MM.1S (cell line): ENCODE data around the gene DUOXA1.

Source experiments
- DNase-seq: peaks from one replicate; pipeline ENCODE4 v3.0.0-alpha.2; 2015
- H2AFZ ChIP-seq: fragments of 300-600 bp; sonication (generic); 2 replicates; pipeline ENCODE4 v1.6.0; 2016; ENCODE audit warnings: antibody characterized with exemption, low read length
- H3F3A ChIP-seq: fragments of 300-600 bp; sonication (generic); 2 replicates; pipeline ENCODE4 v1.6.1; 2016; ENCODE audit warnings: mild to moderate bottlenecking, antibody characterized with exemption, low read length, moderate library complexity, mixed read lengths; ENCODE audit not compliant: insufficient read depth
- H3K27ac ChIP-seq: fragments of 300-600 bp; sonication (generic); 2 replicates; pipeline ENCODE4 v1.5.1; 2016; ENCODE audit warnings: mild to moderate bottlenecking, low read length
- H3K27me3 ChIP-seq: fragments of 300-600 bp; sonication (generic); replicated peaks from 2 replicates; pipeline ENCODE4 v1.6.0; 2016; ENCODE audit warnings: low read length; ENCODE audit not compliant: insufficient read depth
- H3K36me3 ChIP-seq: fragments of 300-600 bp; sonication (generic); replicated peaks from 2 replicates; pipeline ENCODE4 v1.6.1; 2016; ENCODE audit warnings: mild to moderate bottlenecking, low read length, mixed read lengths; ENCODE audit not compliant: insufficient read depth
- H3K4me1 ChIP-seq: fragments of 300-600 bp; sonication (generic); 2 replicates; pipeline ENCODE4 v1.6.1; 2016; ENCODE audit warnings: low read length, mixed read lengths
- H3K4me2 ChIP-seq: fragments of 300-600 bp; sonication (generic); 2 replicates; pipeline ENCODE4 v1.6.0; 2016; ENCODE audit warnings: low read depth, low read length
- H3K4me3 ChIP-seq: fragments of 300-600 bp; sonication (generic); 2 replicates; pipeline ENCODE4 v1.5.1; 2016; ENCODE audit warnings: low read length, mixed read lengths
- H3K79me2 ChIP-seq: fragments of 300-600 bp; sonication (generic); 2 replicates; pipeline ENCODE4 v1.6.1; 2016; ENCODE audit warnings: mixed run types, low read length, mixed read lengths
- H3K9ac ChIP-seq: fragments of 300-600 bp; sonication (generic); 2 replicates; pipeline ENCODE4 v1.6.1; 2016; ENCODE audit warnings: low read length, mixed read lengths
- H3K9me2 ChIP-seq: fragments of 300-600 bp; sonication (generic); replicated peaks from 2 replicates; pipeline ENCODE4 v1.6.1; 2016; ENCODE audit warnings: mild to moderate bottlenecking, low read length, mixed read lengths; ENCODE audit not compliant: insufficient read depth
- H3K9me3 ChIP-seq: fragments of 300-600 bp; sonication (generic); replicated peaks from 2 replicates; pipeline ENCODE4 v1.6.1; 2016; ENCODE audit warnings: mild to moderate bottlenecking, low read length, mixed read lengths; ENCODE audit not compliant: insufficient read depth
- H4K20me1 ChIP-seq: fragments of 300-600 bp; sonication (generic); 2 replicates; pipeline ENCODE4 v1.6.1; 2016; ENCODE audit warnings: mild to moderate bottlenecking, low read length, moderate library complexity, mixed read lengths; ENCODE audit not compliant: insufficient read depth
- EZH2 ChIP-seq: fragments of 300-600 bp; sonication (generic); optimal IDR thresholded peaks from 2 replicates; pipeline ENCODE3; 2017; ENCODE audit warnings: low read depth, mild to moderate bottlenecking, antibody characterized with exemption, low read length, mixed read lengths
- EZH2phosphoT487 ChIP-seq: fragments of 300-600 bp; sonication (generic); IDR thresholded peaks from 2 replicates; pipeline ENCODE4 v1.6.1; 2018; ENCODE audit warnings: antibody characterized with exemption, low read length
- TF ChIP-seq, protein P1 (sequence below): fragments of 300-600 bp; sonication (generic); IDR thresholded peaks from 2 replicates; pipeline ENCODE4 v1.5.1; 2016; ENCODE audit warnings: antibody characterized with exemption, low read length, mixed read lengths

Gene DUOXA1

DNA sequence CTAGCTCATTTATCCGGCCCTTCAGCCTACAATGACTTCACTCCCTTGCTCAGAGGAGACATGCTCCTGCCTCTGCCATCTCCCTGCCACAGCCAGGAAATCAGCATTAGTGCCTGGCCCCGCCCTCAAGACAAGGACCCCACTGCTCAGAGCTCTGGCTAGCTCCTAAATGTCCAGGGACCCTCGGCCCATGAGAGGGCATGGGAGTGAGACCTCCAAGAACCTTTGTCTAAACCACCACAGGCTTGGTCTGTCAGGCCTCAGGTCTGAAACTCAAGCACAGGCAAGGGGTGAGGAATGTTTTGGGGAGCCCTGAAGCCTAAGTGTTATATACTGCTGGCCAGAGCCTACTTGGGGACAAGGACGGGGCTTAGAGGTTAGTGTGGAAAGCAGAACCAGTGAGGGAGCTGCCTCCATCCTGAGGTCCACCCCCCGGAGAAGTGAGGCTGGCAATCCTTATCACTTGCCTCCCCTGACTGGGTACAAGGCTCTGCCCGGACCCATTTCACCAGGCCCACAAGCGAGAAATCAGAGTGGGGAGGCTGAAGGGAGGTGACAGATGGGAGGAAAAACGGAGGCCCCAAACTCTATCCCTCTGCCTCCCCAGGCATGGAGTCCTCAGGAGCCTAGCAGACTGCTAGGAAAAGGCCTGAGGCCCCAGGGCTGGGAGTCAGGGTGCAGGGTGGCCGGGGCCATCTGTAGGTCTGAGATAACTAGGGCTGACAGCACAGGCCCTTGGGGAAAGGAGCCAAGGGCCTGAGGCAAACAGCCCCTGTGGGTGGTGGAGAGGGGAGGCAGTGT lies 39.3 kb upstream of the DUOXA1 start:
- Histone ChIP-seq H2AFZ (no peak overlapping the region), H3K36me3 (no peaks in the 10 kb centered on the region), H4K20me1 (no peaks in the 10 kb centered on the region), H3K4me2 (no peak overlapping the region), H3K9me2 (no peaks in the 10 kb centered on the region), H3K79me2 (peaks cover 3% of the 10 kb centered on the region; the same call in 1 of the 2 replicates), H3K9me3 (no peaks in the 10 kb centered on the region), H3F3A (peaks cover 3% of the 10 kb centered on the region; the same call in 1 of the 2 replicates), H3K27me3 (no peaks in the 10 kb centered on the region), H3K27ac (no peak overlapping the region), H3K4me3 (no peak overlapping the region), H3K4me1 (no peaks in the 10 kb centered on the region), H3K9ac (no peak overlapping the region)
- DNase-seq, result no peak
- TF ChIP-seq, protein P1, sequence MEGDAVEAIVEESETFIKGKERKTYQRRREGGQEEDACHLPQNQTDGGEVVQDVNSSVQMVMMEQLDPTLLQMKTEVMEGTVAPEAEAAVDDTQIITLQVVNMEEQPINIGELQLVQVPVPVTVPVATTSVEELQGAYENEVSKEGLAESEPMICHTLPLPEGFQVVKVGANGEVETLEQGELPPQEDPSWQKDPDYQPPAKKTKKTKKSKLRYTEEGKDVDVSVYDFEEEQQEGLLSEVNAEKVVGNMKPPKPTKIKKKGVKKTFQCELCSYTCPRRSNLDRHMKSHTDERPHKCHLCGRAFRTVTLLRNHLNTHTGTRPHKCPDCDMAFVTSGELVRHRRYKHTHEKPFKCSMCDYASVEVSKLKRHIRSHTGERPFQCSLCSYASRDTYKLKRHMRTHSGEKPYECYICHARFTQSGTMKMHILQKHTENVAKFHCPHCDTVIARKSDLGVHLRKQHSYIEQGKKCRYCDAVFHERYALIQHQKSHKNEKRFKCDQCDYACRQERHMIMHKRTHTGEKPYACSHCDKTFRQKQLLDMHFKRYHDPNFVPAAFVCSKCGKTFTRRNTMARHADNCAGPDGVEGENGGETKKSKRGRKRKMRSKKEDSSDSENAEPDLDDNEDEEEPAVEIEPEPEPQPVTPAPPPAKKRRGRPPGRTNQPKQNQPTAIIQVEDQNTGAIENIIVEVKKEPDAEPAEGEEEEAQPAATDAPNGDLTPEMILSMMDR, result no peak
- TF ChIP-seq EZH2 (no peak), EZH2phosphoT487 (no peak)

- Histone ChIP-seq H3K4me1 (no peaks in the 10 kb centered on the region), H3K9me3 (no peaks in the 10 kb centered on the region), H3K4me3 (no peak overlapping the region), H3K79me2 (peaks cover 3% of the 10 kb centered on the region; the same call in 1 of the 2 replicates), H4K20me1 (no peaks in the 10 kb centered on the region), H3F3A (peaks cover 3% of the 10 kb centered on the region; the same call in 1 of the 2 replicates), H3K27ac (no peak overlapping the region), H3K27me3 (no peaks in the 10 kb centered on the region), H3K4me2 (no peak overlapping the region), H3K36me3 (no peaks in the 10 kb centered on the region), H3K9me2 (no peaks in the 10 kb centered on the region), H2AFZ (no peak overlapping the region), H3K9ac (no peak overlapping the region)
- TF ChIP-seq EZH2 (no peak), EZH2phosphoT487 (no peak)
- TF ChIP-seq, protein P1, result no peak
- no peak for DNase-seq
These were observed 38.6 kb upstream of the DUOXA1 start for GRCh38 chr15:45168286-45168685.

GRCh38 chr15:45167631-45168205 lies 38.0 kb upstream of the DUOXA1 start:
- no peaks in the 10 kb centered on the region for H3K9me2 ChIP-seq
- H3K27ac ChIP-seq, result no peak overlapping the region
- H3K4me1 ChIP-seq, result no peaks in the 10 kb centered on the region
- H3K27me3 ChIP-seq, result no peaks in the 10 kb centered on the region
- no peak overlapping the region for H3K4me3 ChIP-seq
- H3K36me3 ChIP-seq, result no peaks in the 10 kb centered on the region
- H2AFZ ChIP-seq, result peak overlapping the region; percentile 57; the same call in 1 of the 2 replicates
- H3K9ac ChIP-seq, result no peak overlapping the region
- H4K20me1 ChIP-seq, result no peaks in the 10 kb centered on the region
- H3K9me3 ChIP-seq, result no peaks in the 10 kb centered on the region
- TF ChIP-seq, protein P1, result no peak
- TF ChIP-seq EZH2phosphoT487, result no peak
- no peak for TF ChIP-seq EZH2
- H3K4me2 ChIP-seq, result peak overlapping the region; percentile 54; the same call in 1 of the 2 replicates
- peaks cover 3% of the 10 kb centered on the region; the same call in 1 of the 2 replicates for H3F3A ChIP-seq
- no peak for DNase-seq
- peaks cover 3% of the 10 kb centered on the region; the same call in 1 of the 2 replicates for H3K79me2 ChIP-seq
